ENCODE results near the gene GEMIN4. TPM values are rescaled to one million over a fixed set of nuclear protein-coding genes. Genes with fewer than 3 reads are reported as not detected.

GEMIN4 gene
- total RNA-seq, 1 experiment from 2014 or later = 48.4 TPM

- DNase-seq (ENCODE audit: low spot score) (peak; percentile 40), ATAC-seq (peak; percentile 37)
- Mint-ChIP-seq H3K9me3 (peaks cover 33% of the 10 kb centered on the region), H3K4me1 (peaks cover 25% of the 10 kb centered on the region), H3K36me3 (peaks cover 51% of the 10 kb centered on the region), H3K4me3 (peak overlapping the region; percentile 84), H3K27me3 (ENCODE audit: low read depth) (no peaks in the 10 kb centered on the region), H3K27ac (peak overlapping the region; percentile 94)
- TF ChIP-seq MLX (CRISPR knock-in tag; IDR thresholded peaks at IDR 0.05) = no peak
- TF ChIP-seq, protein P1, sequence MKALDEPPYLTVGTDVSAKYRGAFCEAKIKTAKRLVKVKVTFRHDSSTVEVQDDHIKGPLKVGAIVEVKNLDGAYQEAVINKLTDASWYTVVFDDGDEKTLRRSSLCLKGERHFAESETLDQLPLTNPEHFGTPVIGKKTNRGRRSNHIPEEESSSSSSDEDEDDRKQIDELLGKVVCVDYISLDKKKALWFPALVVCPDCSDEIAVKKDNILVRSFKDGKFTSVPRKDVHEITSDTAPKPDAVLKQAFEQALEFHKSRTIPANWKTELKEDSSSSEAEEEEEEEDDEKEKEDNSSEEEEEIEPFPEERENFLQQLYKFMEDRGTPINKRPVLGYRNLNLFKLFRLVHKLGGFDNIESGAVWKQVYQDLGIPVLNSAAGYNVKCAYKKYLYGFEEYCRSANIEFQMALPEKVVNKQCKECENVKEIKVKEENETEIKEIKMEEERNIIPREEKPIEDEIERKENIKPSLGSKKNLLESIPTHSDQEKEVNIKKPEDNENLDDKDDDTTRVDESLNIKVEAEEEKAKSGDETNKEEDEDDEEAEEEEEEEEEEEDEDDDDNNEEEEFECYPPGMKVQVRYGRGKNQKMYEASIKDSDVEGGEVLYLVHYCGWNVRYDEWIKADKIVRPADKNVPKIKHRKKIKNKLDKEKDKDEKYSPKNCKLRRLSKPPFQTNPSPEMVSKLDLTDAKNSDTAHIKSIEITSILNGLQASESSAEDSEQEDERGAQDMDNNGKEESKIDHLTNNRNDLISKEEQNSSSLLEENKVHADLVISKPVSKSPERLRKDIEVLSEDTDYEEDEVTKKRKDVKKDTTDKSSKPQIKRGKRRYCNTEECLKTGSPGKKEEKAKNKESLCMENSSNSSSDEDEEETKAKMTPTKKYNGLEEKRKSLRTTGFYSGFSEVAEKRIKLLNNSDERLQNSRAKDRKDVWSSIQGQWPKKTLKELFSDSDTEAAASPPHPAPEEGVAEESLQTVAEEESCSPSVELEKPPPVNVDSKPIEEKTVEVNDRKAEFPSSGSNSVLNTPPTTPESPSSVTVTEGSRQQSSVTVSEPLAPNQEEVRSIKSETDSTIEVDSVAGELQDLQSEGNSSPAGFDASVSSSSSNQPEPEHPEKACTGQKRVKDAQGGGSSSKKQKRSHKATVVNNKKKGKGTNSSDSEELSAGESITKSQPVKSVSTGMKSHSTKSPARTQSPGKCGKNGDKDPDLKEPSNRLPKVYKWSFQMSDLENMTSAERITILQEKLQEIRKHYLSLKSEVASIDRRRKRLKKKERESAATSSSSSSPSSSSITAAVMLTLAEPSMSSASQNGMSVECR (CRISPR knock-in tag; IDR thresholded peaks at IDR 0.05; ENCODE audit: borderline replicate concordance) = peak; percentile 64; the same call in 1 of the 2 replicates
- 0 out of 2 replicates have a peak, but pooled peaks have one; percentile 38 for TF ChIP-seq TP53 (CRISPR knock-in tag; IDR thresholded peaks at IDR 0.05)
- TF ChIP-seq, protein P2, sequence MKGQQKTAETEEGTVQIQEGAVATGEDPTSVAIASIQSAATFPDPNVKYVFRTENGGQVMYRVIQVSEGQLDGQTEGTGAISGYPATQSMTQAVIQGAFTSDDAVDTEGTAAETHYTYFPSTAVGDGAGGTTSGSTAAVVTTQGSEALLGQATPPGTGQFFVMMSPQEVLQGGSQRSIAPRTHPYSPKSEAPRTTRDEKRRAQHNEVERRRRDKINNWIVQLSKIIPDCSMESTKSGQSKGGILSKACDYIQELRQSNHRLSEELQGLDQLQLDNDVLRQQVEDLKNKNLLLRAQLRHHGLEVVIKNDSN (CRISPR knock-in tag; IDR thresholded peaks at IDR 0.05) = 0 out of 2 replicates have a peak, but pooled peaks have one; percentile 30
- POLR2A ChIA-PET = no interaction called here
- CTCF ChIA-PET = interaction anchor here (0.5 to 1.5 kb wide), 16 partner anchors 10 to 341 kb away, joined by 3 to 10 read pairs (median 4); partner anchors contain the start of genes NXN, TIMM22 and VPS53
Observed at GRCh38 chr17:752620-753219, 656 bp upstream of the GEMIN4 start.

DNA sequence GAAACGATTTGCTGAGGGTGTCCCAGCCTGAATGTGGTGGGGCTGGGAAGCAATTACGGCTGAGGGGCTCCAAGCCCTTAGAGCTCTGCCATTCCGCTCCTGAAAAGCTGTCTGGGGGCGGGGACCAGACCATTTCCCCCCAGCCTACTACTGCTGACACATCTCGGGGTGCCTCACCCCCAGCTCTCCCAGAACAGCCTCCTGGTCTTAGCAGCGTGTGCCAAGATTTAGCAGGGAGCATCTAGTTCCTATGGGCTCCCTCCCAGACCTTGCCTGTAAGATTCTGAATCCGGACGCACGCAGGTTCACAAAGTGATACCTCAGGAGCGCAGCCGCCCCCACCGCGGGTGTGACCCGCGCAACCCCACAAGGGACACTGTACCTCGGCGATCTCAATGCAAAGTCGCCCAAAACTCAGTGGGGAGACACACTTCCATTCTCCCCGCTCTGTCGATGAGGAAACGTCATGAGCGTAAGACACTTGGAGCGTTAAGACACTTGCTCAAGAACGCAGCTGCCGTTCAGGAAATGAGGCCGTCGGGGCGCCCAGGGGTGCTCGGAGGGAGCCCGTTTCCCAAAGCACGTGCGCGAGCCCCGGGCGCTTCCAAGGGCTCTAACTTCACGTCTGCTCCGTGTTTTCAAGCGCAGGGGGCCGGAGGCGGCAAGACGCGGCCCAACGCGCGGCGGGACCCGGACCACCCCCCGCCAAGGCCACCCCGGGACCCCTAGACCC, 629 bp downstream of the GEMIN4 start:
- ChIA-PET CTCF (interaction anchor here (1.1 to 1.7 kb wide), 2 partner anchors 229 to 245 kb away, joined by 4 to 7 read pairs; partner anchors contain the start of genes NXN and TIMM22), POLR2A (no interaction called here)
- no peak for ATAC-seq
- Mint-ChIP-seq H3K36me3 (peaks cover 55% of the 10 kb centered on the region), H3K27ac (peak overlapping the region; percentile 71; the same call in 1 of the 2 replicates), H3K4me1 (peaks cover 24% of the 10 kb centered on the region), H3K4me3 (peak overlapping the region; percentile 94), H3K9me3 (peaks cover 33% of the 10 kb centered on the region), H3K27me3 (ENCODE audit: low read depth) (no peaks in the 10 kb centered on the region)
- TF ChIP-seq ZNF317 (CRISPR knock-in tag; IDR thresholded peaks at IDR 0.05; ENCODE audit: borderline replicate concordance, low read depth) (peak; percentile 17; the same call in 1 of the 2 replicates), TEAD1 (CRISPR knock-in tag; IDR thresholded peaks at IDR 0.05) (no peak), ZBTB21 (CRISPR knock-in tag; IDR thresholded peaks at IDR 0.05; ENCODE audit: borderline replicate concordance) (no peak), SMAD4 (CRISPR knock-in tag; IDR thresholded peaks at IDR 0.05) (no peak), ZNF423 (CRISPR knock-in tag; IDR thresholded peaks at IDR 0.05) (peak; percentile 81), NFYB (CRISPR knock-in tag; conservative IDR thresholded peaks at IDR 0.05; ENCODE audit: low read depth) (no peak), PREB (CRISPR knock-in tag; IDR thresholded peaks at IDR 0.05; ENCODE audit: borderline replicate concordance) (no peak), MYBL2 (CRISPR knock-in tag; IDR thresholded peaks at IDR 0.05) (no peak), ZNF232 (CRISPR knock-in tag; IDR thresholded peaks at IDR 0.05) (no peak)
- TF ChIP-seq, protein P3, sequence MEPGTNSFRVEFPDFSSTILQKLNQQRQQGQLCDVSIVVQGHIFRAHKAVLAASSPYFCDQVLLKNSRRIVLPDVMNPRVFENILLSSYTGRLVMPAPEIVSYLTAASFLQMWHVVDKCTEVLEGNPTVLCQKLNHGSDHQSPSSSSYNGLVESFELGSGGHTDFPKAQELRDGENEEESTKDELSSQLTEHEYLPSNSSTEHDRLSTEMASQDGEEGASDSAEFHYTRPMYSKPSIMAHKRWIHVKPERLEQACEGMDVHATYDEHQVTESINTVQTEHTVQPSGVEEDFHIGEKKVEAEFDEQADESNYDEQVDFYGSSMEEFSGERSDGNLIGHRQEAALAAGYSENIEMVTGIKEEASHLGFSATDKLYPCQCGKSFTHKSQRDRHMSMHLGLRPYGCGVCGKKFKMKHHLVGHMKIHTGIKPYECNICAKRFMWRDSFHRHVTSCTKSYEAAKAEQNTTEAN (CRISPR knock-in tag; IDR thresholded peaks at IDR 0.05) = no peak
- TF ChIP-seq, protein P4, sequence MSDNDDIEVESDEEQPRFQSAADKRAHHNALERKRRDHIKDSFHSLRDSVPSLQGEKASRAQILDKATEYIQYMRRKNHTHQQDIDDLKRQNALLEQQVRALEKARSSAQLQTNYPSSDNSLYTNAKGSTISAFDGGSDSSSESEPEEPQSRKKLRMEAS (CRISPR knock-in tag; IDR thresholded peaks at IDR 0.05) = 0 out of 2 replicates have a peak, but pooled peaks have one; percentile 37
- TF ChIP-seq, protein P5, sequence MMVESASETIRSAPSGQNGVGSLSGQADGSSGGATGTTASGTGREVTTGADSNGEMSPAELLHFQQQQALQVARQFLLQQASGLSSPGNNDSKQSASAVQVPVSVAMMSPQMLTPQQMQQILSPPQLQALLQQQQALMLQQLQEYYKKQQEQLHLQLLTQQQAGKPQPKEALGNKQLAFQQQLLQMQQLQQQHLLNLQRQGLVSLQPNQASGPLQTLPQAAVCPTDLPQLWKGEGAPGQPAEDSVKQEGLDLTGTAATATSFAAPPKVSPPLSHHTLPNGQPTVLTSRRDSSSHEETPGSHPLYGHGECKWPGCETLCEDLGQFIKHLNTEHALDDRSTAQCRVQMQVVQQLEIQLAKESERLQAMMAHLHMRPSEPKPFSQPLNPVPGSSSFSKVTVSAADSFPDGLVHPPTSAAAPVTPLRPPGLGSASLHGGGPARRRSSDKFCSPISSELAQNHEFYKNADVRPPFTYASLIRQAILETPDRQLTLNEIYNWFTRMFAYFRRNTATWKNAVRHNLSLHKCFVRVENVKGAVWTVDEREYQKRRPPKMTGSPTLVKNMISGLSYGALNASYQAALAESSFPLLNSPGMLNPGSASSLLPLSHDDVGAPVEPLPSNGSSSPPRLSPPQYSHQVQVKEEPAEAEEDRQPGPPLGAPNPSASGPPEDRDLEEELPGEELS (CRISPR knock-in tag; IDR thresholded peaks at IDR 0.05) = 0 out of 2 replicates have a peak, but pooled peaks have one; percentile 6
- TF ChIP-seq, protein P2 (CRISPR knock-in tag; IDR thresholded peaks at IDR 0.05) = peak; percentile 44; the same call in 1 of the 2 replicates
- DNase-seq (ENCODE audit: low spot score) = peak; percentile 16

All from WTC11 (cell line).